IMR-90 (cell line): ENCODE results near the gene TOMM7. TPM values are rescaled to one million over a fixed set of nuclear protein-coding genes. Genes with fewer than 3 reads are reported as not detected.

Experiments used
- ATAC-seq: fragments of 200-7000 bp; cut with Tn5 transposase; 2 replicates; pipeline ENCODE4 v1.9.1; 2020; ENCODE audit warnings: low read depth, mild to moderate bottlenecking, moderate library complexity
- BruUV-seq: library from RNA; stranded (reverse); fragments of 400-500 nt; replicated peaks from 2 replicates; lab custom pipeline; 2021; lab: Mats Ljungman, UMichigan
- CTCF ChIA-PET: fragments of 300-600 bp; formaldehyde crosslinking; extraction: SDS; loops from one replicate; lab custom pipeline; 2021; ENCODE audit warnings: antibody characterized with exemption; lab: Yijun Ruan, JAX
- POLR2A ChIA-PET: fragments of 300-600 bp; sonication (Branson Sonifier 250); formaldehyde crosslinking; loops from one replicate; lab custom pipeline; 2022; ENCODE audit warnings: antibody characterized with exemption; ENCODE audit not compliant: unreplicated experiment; lab: Charles Lee
- DNase-seq: peaks from one replicate; pipeline ENCODE4 v3.0.0; 2013
- H2AFZ ChIP-seq: replicated peaks from 2 replicates; pipeline ENCODE3; 2013; ENCODE audit warnings: low read length, mild to moderate bottlenecking; ENCODE audit not compliant: poor library complexity
- H2AK5ac ChIP-seq: 2 replicates; pipeline ENCODE4 v1.6.1; 2013; ENCODE audit warnings: low read depth, low read length, inconsistent platforms
- H2AK9ac ChIP-seq: replicated peaks from 2 replicates; pipeline ENCODE3; 2013; ENCODE audit warnings: mild to moderate bottlenecking, low read depth, low read length, moderate library complexity; ENCODE audit not compliant: poor library complexity
- H2BK120ac ChIP-seq: 2 replicates; pipeline ENCODE4 v1.6.1; 2013; ENCODE audit warnings: low read depth, low read length, inconsistent platforms
- H2BK15ac ChIP-seq: 3 replicates; pipeline ENCODE4 v1.6.1; 2013; ENCODE audit warnings: low read depth, low read length, inconsistent platforms
- H2BK20ac ChIP-seq: 2 replicates; pipeline ENCODE4 v1.6.1; 2013; ENCODE audit warnings: low read depth, mild to moderate bottlenecking, inconsistent platforms, low read length, moderate library complexity
- H2BK5ac ChIP-seq: 2 replicates; pipeline ENCODE4 v1.6.1; 2013; ENCODE audit warnings: mild to moderate bottlenecking, low read depth, low read length, inconsistent platforms; ENCODE audit not compliant: poor library complexity, severe bottlenecking
- H3K14ac ChIP-seq: replicated peaks from 2 replicates; pipeline ENCODE4 v1.6.1; 2013; ENCODE audit warnings: low read depth, low read length, inconsistent platforms
- H3K18ac ChIP-seq: 2 replicates; pipeline ENCODE4 v1.6.1; 2013; ENCODE audit warnings: low read depth, low read length, control low read depth
- H3K23ac ChIP-seq: 2 replicates; pipeline ENCODE4 v1.6.1; 2013; ENCODE audit warnings: low read depth, low read length, inconsistent platforms
- H3K27ac ChIP-seq: 2 replicates; pipeline ENCODE4 v1.5.1; 2013; ENCODE audit warnings: mild to moderate bottlenecking, control low read depth, low read length; ENCODE audit not compliant: insufficient read depth
- H3K27me3 ChIP-seq: 2 replicates; pipeline ENCODE4 v1.6.1; 2013; ENCODE audit warnings: low read length; ENCODE audit not compliant: control insufficient read depth, insufficient read depth
- H3K36me3 ChIP-seq: 2 replicates; pipeline ENCODE4 v1.6.1; 2013; ENCODE audit warnings: low read length, mixed read lengths; ENCODE audit not compliant: control insufficient read depth, insufficient read depth
- H3K4ac ChIP-seq: 2 replicates; pipeline ENCODE4 v1.6.1; 2013; ENCODE audit warnings: low read depth, low read length, inconsistent platforms
- H3K4me1 ChIP-seq: 2 replicates; pipeline ENCODE4 v1.6.1; 2013; ENCODE audit warnings: low read length, mixed read lengths; ENCODE audit not compliant: control insufficient read depth, insufficient read depth
- H3K4me2 ChIP-seq: 2 replicates; pipeline ENCODE4 v1.6.1; 2013; ENCODE audit warnings: low read depth, mild to moderate bottlenecking, control low read depth, low read length, moderate library complexity
- H3K4me3 ChIP-seq: 2 replicates; pipeline ENCODE4 v1.5.1; 2013; ENCODE audit warnings: low read depth, mild to moderate bottlenecking, control low read depth, low read length, moderate library complexity; ENCODE audit not compliant: insufficient read depth
- H3K56ac ChIP-seq: 2 replicates; pipeline ENCODE4 v1.6.1; 2013; ENCODE audit warnings: low read length, inconsistent platforms; ENCODE audit not compliant: insufficient read depth; ENCODE audit errors: extremely low read depth
- H3K79me1 ChIP-seq, 2 experiments: 2 replicates each; pipeline ENCODE4 v1.6.1; 2013; ENCODE audit warnings: low read length in 2 of 2, inconsistent platforms in 1 of 2, low read depth in 1 of 2
- H3K9ac ChIP-seq: 2 replicates; pipeline ENCODE4 v1.6.1; 2013; ENCODE audit warnings: low read depth, low read length, control low read depth
- H3K9me1 ChIP-seq: 2 replicates; pipeline ENCODE4 v1.6.1; 2013; ENCODE audit warnings: low read length, inconsistent platforms; ENCODE audit not compliant: insufficient read depth
- H3K9me3 ChIP-seq: 2 replicates; pipeline ENCODE4 v1.6.1; 2013; ENCODE audit warnings: low read length; ENCODE audit not compliant: control insufficient read depth, insufficient read depth
- H4K20me1 ChIP-seq: 2 replicates; pipeline ENCODE4 v1.6.1; 2013; ENCODE audit warnings: low read length, inconsistent platforms; ENCODE audit not compliant: insufficient read depth
- H4K5ac ChIP-seq: 2 replicates; pipeline ENCODE4 v1.6.1; 2013; ENCODE audit warnings: mild to moderate bottlenecking, low read depth, low read length, control low read depth
- H4K8ac ChIP-seq, 2 experiments: 2 replicates each; pipeline ENCODE4 v1.6.1; 2013; ENCODE audit warnings: low read depth in 2 of 2, low read length in 2 of 2, control low read depth in 1 of 2, inconsistent platforms in 1 of 2
- H4K91ac ChIP-seq: 2 replicates; pipeline ENCODE4 v1.6.1; 2013; ENCODE audit warnings: low read depth, low read length, inconsistent platforms; ENCODE audit not compliant: insufficient read depth
- CEBPB ChIP-seq: IDR thresholded peaks from 2 replicates; pipeline ENCODE4 v1.6.1; 2012; ENCODE audit warnings: low read depth, low read length, improper control_type of control experiment
- MAFK ChIP-seq: IDR thresholded peaks from 2 replicates; pipeline ENCODE4 v1.6.1; 2012; ENCODE audit warnings: low read depth, low read length, improper control_type of control experiment
- NFE2L2 ChIP-seq: fragments of 150-350 bp; IDR thresholded peaks from 2 replicates; pipeline ENCODE4 v1.6.1; 2016; ENCODE audit warnings: low read depth, mild to moderate bottlenecking, low read length
- RFX5 ChIP-seq: IDR thresholded peaks from 2 replicates; pipeline ENCODE4 v1.8.0; 2012; ENCODE audit warnings: low read depth, mild to moderate bottlenecking, low read length, moderate library complexity
- WGBS, 2 experiments: methylation state at CpG; one replicate each; pipeline versions ENCODE4 v1.1.5 to v1.1.7; 2013; ENCODE audit warnings: missing lambda C conversion rate in 2 of 2; ENCODE audit not compliant: insufficient read length in 1 of 2; ENCODE audit errors: extremely low coverage in 2 of 2; 5-methylcytosine and 5-hydroxymethylcytosine counted together
- dilution Hi-C: fragments of 300-500 bp; cut with HindIII; formaldehyde crosslinking; loops from one replicate; pipeline ENCODE4 v1.14.3; 2018; ENCODE audit warnings: low sequenced_read_pairs; ENCODE audit not compliant: unreplicated experiment
- in situ Hi-C: fragments of 300-500 bp; cut with MboI; formaldehyde crosslinking; loops from 3 replicates; pipeline ENCODE4 v1.14.3; 2019; ENCODE audit warnings: low sequenced_read_pairs, inconsistent platforms, mixed read lengths
- intact Hi-C: fragments of 100-400 bp; cut with micrococcal nuclease; formaldehyde crosslinking; loops from 2 replicates; pipeline ENCODE4 v1.10.0; 2022
- polyA plus RNA-seq, 3 experiments: library from polyadenylated mRNA; depleted of rRNA; stranded (reverse); fragments of >200 nt; gene quantifications; 2 replicates each; pipeline ENCODE4 v1.2.3, GENCODE V29; 2012; ENCODE audit warnings: low replicate concordance in 1 of 3
- total RNA-seq: library from RNA; depleted of rRNA; stranded (reverse); fragments of >200 nt; gene quantifications from 2 replicates; pipeline ENCODE4 v1.2.3, GENCODE V29; 2012
- TF ChIP-seq, protein P1 (sequence below): fragments of 150-350 bp; IDR thresholded peaks from 2 replicates; pipeline ENCODE4 v1.6.1; 2016; ENCODE audit warnings: low read depth, mild to moderate bottlenecking, low read length, moderate library complexity, borderline replicate concordance

TOMM7 gene
- total and polyA plus RNA-seq, 2 of the 4 experiments (the other 2 are of a cell fraction) = 67.2 to 727 TPM

DNA sequence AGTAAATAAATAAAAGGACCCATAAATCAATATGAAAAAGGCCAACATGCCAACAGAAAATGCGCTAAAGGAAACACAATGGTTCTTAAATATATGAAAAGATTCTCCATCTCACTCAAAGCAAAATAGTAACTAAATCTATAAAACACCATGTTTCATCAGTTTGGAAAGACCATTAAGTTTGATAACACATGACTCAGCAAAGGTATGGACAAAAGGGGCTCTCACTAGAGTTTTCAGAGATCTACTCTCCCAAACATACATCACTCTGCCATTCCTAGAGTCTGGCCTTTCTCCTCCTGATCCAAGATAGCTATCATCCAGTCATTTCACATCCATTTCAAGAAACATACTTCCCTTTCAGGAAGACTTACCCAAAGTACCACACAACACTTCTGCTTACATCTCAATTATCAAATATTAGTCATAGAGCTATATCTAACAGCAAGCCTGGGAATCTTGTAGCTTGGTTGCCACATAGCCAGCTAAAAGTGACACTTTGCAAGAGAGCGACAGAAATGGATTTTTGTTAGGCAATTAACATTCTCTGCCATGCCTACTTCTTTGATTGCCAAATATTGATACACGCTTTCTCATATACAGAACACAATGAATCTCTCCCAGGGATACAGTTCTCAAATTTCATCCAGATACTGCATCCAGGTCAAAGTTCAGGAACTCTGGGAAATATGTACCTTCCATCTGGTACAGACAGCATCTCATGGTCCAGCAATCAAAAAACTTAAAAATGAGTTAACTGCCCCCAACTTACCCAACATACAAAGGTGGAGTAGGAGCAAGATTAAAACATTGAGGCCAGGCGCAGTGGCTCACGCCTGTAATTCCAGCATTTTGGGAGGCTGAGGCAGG lies 28.8 kb downstream of the TOMM7 start:
- Histone ChIP-seq H2AFZ (no peak overlapping the region), H2AK9ac (no peak overlapping the region), H3K9me1 (0 out of 2 replicates have a peak, but pooled peaks cover 2% of the 10 kb centered on the region), H3K56ac (no peak overlapping the region), H3K18ac (no peak overlapping the region), H2BK5ac (no peak overlapping the region), H3K4ac (no peak overlapping the region), H3K4me1 (peaks cover 6% of the 10 kb centered on the region), H3K36me3 (no peaks in the 10 kb centered on the region), H3K23ac (no peak overlapping the region), H4K5ac (no peak overlapping the region), H3K4me3 (no peak overlapping the region), H3K9ac (no peak overlapping the region), H3K79me1 (no peaks in the 10 kb centered on the region), H2AK5ac (no peak overlapping the region), H3K14ac (peak overlapping the region; percentile 68; the same call in 1 of the 2 replicates), H3K27me3 (no peaks in the 10 kb centered on the region), H2BK20ac (no peak overlapping the region), H4K91ac (no peak overlapping the region), H4K8ac (no peak overlapping the region), H2BK120ac (peak overlapping the region; percentile 0; the same call in 1 of the 2 replicates), H2BK15ac (peak overlapping the region; percentile 33; the same call in 1 of the 3 replicates), H4K20me1 (no peaks in the 10 kb centered on the region), H3K4me2 (no peak overlapping the region), H3K9me3 (no peaks in the 10 kb centered on the region), H3K27ac (no peak overlapping the region)
- dilution Hi-C loops (no loop called here), in situ Hi-C loops (no loop called here), intact Hi-C loops (no loop called here)
- POLR2A ChIA-PET = no interaction called here
- no TSS peak for BruUV-seq
- DNase-seq (peak; percentile 16), ATAC-seq (no peak)
- CTCF ChIA-PET = interaction anchor here (2.0 kb wide), 1 partner anchor 11 kb away, joined by 7 read pairs; no protein-coding TSS in a partner anchor
- 90% methylated on average over 2 of the region's 5 CpGs; no CpG with 5 or more reads in 1 of the 2 experiments for WGBS, 2 experiments
- TF ChIP-seq MAFK (peak; percentile 12; the same call in 1 of the 2 replicates), CEBPB (peak; percentile 34; the same call in 1 of the 2 replicates), RFX5 (no peak), NFE2L2 (no peak)
- TF ChIP-seq, protein P1, sequence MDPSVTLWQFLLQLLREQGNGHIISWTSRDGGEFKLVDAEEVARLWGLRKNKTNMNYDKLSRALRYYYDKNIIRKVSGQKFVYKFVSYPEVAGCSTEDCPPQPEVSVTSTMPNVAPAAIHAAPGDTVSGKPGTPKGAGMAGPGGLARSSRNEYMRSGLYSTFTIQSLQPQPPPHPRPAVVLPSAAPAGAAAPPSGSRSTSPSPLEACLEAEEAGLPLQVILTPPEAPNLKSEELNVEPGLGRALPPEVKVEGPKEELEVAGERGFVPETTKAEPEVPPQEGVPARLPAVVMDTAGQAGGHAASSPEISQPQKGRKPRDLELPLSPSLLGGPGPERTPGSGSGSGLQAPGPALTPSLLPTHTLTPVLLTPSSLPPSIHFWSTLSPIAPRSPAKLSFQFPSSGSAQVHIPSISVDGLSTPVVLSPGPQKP = no peak
